Activated CD4-positive, alpha-beta T cell treated with anti-CD3 and anti-CD28 coated beads, Interleukin-2, amount 50 U/mL, for 4 hours (primary cell): ENCODE results near the gene ZFP3.
"Not testable (repeated sequence)": the region's sequence is repeated elsewhere in the genome, so short reads cannot be mapped to it uniquely, and the experiment has no call there.

ENCODE experiments used
- DNase-seq, 2 experiments: peaks; one replicate each; pipeline ENCODE4 v3.0.0-alpha.2; 2020

The ZFP3 gene

DNA sequence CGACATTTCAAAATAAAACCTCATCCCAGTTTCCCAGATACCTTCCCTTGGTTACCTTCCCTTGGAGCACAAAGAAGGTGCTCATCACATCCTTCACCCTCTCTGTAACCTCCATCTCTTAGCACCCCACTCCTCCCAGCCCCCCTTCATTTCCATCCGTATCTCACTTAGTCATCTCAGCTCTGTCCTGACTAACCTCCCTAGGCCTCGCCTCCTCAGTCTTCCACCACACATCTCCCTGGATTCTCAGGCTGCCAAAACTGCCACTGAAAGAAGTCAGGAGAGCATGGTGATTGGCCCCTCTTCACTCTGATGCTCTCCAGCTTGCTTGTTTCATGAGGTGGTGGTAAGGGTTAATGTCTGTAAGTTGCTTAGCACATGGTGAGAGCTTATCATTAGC, 2.3 kb downstream of the ZFP3 start:
- no peak for DNase-seq

DNA sequence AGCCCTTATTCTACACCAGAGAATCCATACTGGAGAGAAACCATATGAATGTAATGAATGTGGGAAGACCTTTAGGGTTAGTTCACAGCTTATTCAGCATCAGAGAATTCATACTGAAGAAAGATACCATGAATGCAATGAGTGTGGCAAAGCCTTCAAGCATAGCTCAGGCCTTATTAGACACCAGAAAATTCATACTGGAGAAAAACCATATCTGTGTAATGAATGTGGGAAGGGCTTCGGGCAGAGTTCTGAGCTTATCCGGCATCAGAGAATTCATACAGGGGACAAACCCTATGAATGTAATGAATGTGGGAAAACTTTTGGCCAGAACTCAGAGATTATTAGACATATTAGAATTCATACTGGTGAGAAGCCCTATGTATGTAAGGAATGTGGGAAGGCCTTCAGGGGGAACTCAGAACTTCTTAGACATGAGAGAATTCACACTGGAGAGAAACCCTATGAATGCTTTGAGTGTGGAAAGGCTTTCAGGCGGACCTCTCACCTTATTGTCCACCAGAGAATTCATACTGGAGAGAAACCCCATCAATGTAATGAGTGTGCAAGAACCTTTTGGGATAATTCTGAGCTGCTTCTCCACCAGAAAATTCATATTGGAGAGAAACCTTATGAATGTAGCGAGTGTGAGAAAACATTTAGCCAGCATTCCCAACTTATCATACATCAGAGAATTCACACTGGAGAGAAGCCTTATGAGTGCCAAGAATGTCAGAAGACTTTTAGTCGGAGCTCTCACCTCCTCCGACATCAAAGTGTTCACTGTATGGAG, 14.1 kb downstream of the ZFP3 start:
- DNase-seq = no peak

DNA sequence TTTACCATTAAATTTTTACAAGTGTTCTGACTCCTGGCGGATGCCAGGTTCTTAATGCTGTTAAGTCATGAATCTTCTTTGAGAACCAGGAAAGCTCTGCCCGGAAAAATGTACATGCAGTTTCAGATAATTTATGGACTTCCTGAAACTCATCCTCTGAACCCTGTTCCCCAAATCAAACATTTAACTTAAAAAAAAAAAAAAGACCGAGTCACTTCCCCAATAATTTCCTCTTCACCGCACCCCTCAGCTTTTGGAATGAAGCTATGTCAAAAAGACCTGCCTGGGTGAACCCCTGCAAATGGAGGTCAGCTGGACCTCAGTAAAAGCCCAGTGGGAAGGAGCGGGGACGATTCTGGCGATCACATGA, 18.4 kb downstream of the ZFP3 start:
- DNase-seq = no peak

DNA sequence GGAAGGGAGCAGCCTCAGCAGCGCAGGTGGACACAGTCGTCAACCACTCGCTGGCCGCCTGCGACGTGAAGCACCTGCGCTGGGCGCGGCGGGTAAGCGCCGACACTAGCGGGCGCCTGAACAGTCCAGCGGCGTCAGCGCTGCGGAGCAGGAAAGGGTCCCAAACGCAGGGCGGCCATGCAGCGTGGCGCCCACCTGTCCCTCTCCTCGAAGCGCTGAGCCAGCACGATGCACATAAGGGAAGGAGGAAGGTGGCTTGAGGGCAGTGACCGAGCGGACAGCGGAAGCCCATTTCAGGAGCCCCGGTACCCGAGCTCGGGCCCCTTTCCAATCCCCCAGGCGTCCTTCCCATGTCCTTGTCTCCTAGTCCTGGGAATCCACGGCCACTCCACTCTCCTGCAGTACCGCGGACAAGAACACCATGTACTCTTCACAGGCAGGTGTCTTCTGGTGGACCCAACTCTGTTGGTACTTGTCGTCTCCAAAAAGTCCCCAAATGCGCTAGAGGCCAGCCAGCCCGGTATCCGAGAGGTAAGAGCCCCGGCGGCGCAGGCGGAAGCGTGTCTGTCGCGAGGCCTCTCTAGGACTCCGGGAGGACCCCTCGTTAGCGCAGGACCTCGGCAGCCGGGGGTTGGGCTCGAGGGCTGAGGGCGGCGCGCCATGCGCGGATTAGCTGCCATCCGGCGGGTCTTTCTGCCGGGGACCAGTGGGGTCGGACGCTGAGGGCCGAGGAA, 19.0 kb downstream of the ZFP3 start:
- peak in 1 of 2 experiments; percentile 5 for DNase-seq

DNA sequence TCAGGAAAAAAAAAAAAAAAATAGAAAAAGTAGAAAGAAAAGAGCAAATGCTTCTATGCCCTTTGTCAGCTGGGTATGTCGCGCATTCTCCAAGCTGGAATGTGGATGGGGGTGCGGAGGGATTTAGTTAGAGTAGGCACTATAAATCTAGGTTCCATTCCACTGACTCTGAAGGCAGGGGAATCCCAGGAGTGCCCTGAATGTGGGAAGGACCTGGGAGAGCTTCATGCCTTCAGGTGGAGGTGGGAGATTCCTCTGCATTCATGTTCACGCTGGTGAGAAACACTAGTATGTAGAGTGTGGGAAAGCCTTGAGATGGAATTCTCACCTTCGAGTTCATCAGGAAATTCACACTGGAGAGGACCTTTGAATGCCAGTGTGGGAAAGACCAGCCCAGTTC, 21.0 kb downstream of the ZFP3 start:
- DNase-seq = no peak

DNA sequence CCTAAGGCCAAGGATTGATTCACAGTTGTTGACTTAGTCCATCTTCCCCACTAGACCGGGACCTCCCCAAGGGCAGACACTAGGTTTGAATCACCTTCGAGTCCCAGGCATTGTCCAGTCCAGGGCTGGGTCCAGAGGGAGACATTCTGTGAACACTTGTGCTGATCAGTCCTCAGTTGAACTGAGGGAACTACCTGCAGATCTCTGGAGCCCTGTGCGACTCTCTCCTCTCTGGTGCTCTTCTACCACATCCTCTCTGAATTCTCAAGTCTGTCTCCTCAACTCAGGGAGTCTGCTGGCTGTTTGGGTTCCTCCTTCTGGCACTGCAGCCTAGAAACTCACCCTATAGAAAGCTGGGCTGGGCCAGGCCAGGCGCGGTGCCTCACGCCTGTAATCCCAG, 22.6 kb downstream of the ZFP3 start:
- no peak for DNase-seq

DNA sequence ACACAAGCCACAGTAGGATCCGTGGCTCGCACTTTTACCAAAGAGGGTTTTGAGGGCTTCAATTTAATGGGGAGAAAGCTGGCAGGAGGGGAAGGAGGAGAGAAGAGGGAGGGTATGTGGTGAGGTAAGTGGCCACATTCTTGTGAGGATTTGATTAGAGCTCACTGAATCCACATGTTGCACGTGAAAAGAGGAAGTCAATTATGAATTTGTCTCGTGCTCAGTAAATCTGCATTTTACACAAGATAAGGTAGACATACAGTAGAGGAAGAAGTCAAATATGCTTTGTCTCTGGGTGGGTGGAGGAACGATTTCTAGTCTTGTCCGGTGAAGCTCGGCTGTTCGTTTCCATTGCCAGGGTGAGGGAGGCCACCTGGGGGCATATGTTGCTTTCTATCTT, 32.5 kb downstream of the ZFP3 start:
- DNase-seq = no peak

DNA sequence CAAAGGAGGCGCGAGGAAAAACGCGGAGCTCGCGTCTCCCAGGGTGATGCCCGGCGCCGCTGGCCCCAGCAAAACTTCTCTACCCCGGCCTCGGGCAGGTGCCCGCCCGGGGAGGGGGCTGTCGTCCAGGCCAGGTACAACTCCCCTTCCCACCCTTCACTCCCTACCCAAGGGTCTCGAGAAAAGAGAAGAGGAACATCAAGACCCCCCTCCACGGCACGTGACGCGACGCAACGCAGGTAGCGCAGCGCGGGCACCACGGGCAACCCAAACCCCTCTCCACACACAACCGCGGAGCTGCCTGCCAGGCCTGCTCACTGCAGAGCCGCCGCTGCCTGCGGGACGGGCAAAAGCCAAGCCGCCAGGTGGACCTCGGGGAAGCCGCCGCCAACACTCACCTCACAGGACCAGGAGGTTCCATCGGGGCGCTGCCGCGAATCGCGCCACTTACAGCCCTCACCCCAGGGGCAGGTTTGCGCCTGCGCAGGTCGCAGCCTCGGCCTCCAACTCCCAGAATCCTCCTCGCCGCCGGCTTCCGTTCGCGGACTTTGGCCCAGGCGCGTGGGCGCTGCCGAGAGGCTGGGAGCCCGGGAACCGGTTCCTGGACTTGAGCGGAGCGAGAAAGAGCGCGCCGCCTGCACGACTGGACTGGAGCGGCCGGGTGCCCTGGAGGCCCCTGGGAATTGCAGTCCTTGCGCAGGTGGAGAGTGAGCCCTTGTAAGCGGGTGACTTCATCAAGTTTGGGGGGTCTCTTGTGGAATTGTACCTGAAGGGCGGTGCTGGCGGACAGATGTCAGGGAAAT, 33.3 kb downstream of the ZFP3 start, which contains the start of gene ZNF232:
ZNF232 (minus strand) TSS at position 477 of the 803 bp plus-strand sequence; CDS start at position 421, 56 bp downstream.
- peak; percentile 83 to 85 for DNase-seq

DNA sequence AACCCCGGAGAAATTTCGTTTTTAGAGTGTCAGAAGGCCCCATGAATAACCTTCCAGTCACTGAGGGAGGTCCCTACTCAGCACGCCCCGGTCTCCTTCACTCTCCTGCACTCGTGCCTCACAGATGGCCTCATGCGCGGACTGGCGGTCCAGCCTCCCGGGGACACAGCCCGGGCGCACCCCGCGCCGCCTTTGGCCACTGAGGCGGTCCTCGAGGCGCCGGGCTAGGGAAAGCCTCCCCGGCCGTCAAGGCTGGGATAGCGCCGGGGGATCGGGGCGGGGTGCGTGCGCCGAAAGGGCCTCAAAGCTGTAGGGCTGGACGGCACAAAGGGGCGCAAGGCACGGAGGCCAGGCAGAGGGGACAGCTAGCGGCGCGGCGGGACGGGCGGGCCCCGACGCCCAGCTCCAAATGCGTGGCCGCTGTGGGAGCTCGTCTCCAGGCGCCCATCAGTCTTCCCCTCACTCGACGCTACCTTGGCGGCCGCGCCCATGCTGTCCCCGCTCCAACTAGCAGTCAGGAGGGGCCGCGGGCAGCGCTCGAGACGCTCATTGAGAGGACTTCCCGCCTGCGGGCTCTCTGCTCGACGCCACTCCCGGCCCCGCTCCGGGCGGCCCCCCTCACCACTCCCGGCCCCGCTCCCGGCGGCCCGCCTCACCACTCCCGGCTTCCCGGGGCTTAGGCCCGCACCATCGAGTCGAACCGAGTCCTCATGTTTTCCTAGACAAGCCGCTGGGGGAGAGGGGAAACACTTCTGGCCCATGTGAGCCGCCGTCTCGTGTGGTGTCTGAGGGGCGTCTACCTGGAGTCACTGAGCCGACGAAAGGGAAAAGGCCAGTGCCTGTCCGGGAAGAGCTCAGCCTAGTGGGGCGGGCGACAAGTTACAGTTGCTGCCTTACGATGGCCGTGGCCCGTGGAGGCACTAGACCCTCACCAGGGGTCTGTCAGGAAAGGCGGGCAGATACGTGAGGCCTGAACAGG, 37.7 kb downstream of the ZFP3 start, which contains the start of gene USP6:
USP6 (plus strand) TSS at position 360 of the 979 bp plus-strand sequence. CDS start 14,336 bp downstream, outside the sequence.
- DNase-seq = no peak

DNA sequence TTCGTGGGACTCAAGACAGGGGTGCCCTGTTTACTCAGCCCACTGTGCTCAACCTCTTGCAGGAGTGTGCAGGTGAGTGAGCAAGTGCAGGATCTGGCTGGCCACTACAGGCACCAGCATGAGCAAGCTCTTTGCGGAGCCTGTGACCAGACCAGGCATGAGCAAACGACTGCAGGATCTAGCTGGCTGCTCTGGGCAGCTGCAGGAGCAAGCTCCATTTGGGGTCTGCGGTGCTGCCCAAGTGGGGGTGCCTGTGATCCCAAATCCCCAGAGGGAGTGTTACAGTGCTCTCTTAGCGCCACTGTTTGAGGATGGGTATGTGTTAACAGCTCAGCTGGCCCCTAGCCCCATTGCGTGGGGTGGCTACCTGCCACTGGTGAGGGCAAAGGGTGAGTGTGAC, 40.0 kb downstream of the ZFP3 start:
- DNase-seq = no peak

DNA sequence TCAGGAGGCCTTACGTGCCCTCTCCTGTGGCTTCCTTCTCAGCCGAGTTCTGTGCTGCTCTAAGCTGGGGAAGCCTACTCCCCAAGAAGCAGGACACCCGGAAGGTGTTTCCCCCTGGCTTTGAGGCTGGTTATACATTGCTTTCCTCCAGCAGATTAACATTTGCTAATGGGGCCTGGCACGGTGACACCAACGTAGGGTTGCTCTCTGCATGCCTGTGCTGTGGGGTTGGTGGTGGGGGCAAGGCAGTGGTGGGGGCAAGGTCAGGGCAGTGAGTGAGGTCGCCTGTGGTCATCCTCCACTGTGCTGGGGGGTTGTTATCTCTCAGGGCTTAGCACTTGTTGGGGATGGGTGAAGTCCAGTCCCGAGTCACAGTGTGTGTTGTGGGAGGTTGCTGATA, 41.8 kb downstream of the ZFP3 start:
- DNase-seq = no peak

DNA sequence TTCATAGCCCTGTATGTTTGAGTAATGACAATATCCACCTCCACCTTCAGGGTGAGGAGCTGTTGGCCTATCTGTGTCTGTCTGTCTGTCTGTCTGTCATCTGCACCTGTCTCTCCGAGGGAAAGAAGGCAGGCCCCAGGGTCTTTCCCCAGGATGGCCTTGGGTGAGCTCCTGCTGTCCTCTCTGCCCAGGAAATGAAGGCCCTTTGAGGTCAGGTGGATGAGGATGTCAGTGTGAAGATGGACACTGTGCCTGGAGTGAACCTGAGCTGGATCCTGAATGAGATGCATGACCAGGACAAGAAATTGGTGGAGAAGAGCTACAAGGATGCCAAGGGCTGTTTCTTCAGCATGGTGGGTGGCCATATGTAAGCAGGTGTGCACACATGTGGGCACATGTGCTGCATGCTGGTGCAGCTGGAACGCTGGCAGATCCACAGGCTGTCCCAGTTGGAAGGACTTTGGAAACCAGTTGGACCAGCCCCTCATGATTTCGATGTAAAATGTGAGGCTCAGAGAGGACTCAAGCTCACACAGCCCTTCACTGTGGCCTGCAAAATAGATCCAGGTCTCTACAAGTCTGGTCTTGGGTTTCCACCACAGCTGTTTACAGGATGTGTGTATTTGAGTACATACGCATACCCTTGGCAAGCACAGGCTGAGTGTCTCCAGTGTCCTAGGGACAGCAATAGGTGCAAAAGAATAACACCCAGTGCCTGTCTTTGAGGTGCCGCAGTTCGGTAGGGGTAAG, 42.3 kb downstream of the ZFP3 start:
- DNase-seq = not testable (repeated sequence)

DNA sequence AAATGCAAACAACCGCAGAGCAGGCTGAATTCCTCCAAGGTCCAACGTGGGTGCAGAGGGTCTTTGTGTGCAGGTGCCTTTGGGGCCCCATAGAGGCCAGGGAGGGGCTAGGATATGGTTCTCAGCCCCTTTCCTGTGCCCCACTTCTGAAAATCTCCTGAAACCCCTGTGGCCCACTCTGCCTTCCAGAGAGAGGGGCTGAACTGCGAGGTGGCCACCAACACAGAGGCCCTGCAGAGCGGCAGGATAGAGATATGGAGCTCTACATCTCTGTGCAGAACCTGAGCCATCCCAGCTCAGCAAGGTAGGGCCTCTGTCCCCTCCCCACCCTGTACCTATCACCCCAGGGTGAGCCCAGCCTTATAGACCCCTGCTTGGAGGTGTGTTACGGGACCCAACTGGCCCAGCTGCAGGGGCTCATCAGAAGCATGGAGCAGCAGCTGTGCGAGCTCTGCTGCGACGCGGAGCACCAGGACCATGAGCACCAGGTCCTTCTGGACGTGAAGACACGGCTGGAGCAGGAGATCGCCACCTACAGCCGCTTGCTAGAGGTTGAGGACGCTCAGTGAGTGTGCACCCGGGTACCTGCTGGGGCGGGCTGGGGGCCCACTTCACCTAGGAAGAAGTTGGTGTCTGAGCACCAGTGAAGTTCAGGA, 43.0 kb downstream of the ZFP3 start:
- DNase-seq = no peak

DNA sequence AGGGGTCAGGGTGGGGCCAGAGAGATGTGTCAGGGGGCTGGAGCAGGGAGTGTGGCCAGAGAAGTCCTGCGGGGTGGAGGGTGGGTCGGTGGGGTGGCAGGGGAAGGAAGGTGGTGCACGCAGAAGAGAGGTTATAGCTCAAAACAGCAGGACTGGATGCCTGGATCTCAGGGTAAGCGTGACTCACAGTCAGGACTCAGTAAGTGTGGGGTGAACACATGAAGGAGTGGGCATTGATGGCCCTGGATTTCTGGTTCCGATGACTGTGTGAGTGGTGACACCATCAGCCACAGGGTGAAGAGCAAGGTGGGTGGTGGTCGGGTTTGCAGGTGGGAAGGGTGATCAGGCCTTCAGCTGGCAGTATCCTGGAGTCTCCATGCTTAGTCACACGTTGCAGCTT, 43.8 kb downstream of the ZFP3 start:
- DNase-seq = not testable (repeated sequence)

DNA sequence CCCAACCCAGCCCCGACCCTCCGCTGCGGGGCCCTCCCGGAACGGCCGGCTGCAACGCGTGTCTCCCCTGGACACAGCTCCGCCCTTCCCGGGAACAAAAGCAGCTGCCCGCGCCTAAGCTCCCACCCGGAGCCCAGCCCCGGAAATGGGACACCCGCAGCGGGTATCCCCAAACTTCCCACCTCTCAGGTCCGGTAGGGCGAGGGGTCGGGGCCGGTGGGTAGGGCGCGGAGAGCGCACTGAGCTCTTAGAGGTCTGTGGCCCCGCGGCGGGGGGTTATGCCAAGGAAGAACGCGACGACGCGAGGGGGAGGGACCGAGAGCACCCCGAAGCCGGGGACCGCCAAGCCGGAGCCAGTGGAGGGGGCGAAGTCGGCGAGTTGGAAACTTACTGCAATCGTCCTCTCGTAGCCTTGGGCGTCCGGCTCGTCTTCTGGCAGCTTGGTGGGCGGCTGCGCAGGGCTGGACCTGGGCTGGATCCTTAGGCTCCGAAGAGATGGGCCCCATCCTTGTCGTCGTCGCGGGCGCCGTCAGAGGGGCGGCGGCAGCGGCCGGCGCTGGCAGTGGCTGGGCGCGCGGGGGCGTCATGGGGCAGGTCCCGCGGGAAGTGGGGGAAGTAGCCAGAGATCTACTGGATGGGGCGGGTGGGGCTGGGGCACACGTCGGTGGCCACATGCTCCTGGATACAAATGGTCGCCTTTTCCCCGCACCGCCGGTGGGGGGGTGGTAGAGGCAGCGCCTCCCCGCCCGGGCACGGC, 44.5 kb downstream of the ZFP3 start:
- DNase-seq = no peak

DNA sequence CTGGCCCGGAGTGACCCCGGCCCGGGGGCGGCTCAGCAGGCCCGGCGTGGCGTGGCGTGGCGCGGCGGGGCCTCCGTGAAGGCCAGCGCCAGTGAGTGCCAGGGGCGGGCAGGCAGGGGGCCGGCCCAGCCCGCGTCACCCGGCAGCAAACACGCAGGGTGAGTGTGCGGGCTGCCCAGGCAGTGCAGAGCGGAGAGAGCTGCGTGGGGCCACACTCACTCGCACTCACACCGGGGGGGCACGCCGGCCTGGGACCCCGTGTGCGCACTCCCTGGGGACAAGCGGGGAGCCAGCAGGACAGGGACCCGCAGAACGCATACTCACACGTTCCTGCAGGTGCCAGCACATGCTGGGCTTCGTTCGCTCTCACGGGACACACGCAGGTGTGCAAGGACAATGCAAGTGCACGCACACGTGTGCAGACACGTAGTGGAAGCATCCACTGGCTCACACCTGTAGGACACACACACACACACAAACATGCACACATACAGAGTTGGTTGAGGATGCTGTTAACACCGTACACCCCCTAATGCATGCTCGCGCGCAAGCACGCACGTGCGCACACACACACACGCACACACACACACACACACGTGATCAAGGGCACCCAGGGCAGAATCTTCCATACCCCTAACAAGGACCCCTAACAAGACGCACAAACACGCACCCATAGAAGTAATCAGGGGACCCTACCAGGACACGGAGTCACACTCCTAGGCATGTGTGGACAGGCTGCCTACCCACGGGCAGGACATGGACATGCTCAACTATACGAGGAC, 45.3 kb downstream of the ZFP3 start:
- no peak for DNase-seq

DNA sequence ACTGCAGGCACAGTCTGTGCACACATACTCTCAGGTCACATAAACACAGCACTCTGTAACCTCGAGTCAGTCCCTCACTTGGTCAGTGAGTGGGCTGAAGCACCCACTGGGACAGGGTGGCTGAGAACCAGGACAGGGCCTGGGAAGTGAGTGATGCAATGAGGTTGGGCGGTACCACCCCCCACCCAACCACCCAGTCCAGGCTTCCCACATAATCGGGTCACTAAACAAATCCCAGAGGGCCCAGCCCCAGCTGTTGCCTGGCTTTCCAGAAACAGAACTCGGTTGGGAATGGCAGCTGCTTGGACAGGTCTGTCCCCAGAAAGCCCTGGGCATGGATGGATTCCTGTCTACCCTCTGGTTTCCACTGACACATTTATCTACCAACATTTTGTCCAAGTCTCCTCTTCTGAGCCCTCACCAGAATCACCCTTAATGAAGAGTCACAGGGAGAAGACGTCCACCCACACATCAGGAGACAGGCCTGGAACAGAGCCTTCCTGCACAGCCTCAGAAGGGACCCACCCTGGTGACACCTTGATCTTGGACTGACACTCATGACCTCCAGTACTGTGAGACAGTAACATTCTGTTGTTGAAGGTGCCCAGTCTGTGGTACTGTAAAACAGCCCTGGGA, 46.0 kb downstream of the ZFP3 start:
- not testable (repeated sequence) for DNase-seq

DNA sequence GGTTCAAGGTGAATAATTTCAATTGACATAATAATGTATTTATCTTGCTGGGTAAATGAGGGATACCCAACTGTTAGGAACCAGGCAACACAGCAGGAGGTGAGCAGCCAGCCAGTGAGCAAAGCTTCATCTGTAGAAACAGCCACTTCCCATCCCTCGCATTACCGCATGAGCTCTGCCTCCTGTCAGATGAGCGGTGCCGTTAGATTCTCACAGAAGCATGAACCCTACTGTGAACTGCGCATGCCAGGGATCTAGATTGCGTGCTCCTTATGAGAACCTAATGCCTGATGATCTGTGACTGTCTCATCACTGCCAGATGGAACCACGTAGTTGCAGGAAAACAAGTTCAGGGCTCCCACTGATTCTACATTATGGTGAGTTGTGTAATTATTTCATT, 46.6 kb downstream of the ZFP3 start:
- not testable (repeated sequence) for DNase-seq
